K562 (cell line): ENCODE data around the gene PACS1. TPM values are rescaled to one million over a fixed set of nuclear protein-coding genes. Genes with fewer than 3 reads are reported as not detected.

Experiments
- CC2D1A ChIP-seq: fragments of 450-650 bp; IDR thresholded peaks from 2 replicates; pipeline ENCODE4 v1.6.1; 2017; ENCODE audit warnings: mild to moderate bottlenecking
- CHD7 ChIP-seq: fragments of 200-600 bp; sonication (generic); IDR thresholded peaks from one replicate; pipeline ENCODE4 v1.6.1; 2012; ENCODE audit warnings: mild to moderate bottlenecking, low read depth, low read length, inconsistent platforms
- ERF ChIP-seq: fragments of 450-650 bp; formaldehyde crosslinking; IDR thresholded peaks from 2 replicates; pipeline ENCODE4 v1.4.0; 2020; ENCODE audit warnings: mild to moderate bottlenecking, mixed read lengths
- FOXK1 ChIP-seq: sonication (generic); formaldehyde crosslinking; IDR thresholded peaks from 2 replicates; pipeline ENCODE4 v1.8.0; 2022; ENCODE audit warnings: missing genetic modification reagents, mild to moderate bottlenecking, borderline replicate concordance
- KDM5B ChIP-seq: fragments of 200-600 bp; sonication (generic); IDR thresholded peaks from 2 replicates; pipeline ENCODE4 v1.6.1; 2012; ENCODE audit warnings: low read depth, mild to moderate bottlenecking, moderate library complexity, low read length, control low read depth, inconsistent platforms; ENCODE audit not compliant: insufficient replicate concordance
- MCM7 ChIP-seq, 2 experiments: fragments of 450-650 bp; IDR thresholded peaks; 2 replicates each; pipeline ENCODE4 v1.6.1; 2016 to 2018
- RAD21 ChIP-seq, 2 experiments: fragments of 250-450 bp in 1 of 2; fragments of 450-650 bp in 1 of 2; sonication (Bioruptor Pico) in 1 of 2; formaldehyde crosslinking in 1 of 2; IDR thresholded peaks in 1 of 2; conservative IDR thresholded peaks in 1 of 2; 2 replicates each; pipeline versions ENCODE4 v1.4.0 to v1.8.0; 2020 to 2022; ENCODE audit warnings: mild to moderate bottlenecking in 2 of 2, moderate library complexity in 1 of 2
- ZNF398 ChIP-seq: fragments of 250-450 bp; sonication (Bioruptor Pico); IDR thresholded peaks from 2 replicates; pipeline ENCODE4 v1.8.0; 2021; ENCODE audit warnings: moderate library complexity, mild to moderate bottlenecking, inconsistent platforms
- ZNF644 ChIP-seq: fragments of 200-800 bp; sonication (Bioruptor generic); IDR thresholded peaks from 2 replicates; pipeline ENCODE4 v1.6.1; 2016; ENCODE audit warnings: low read depth, missing genetic modification characterization, missing compliant biosample characterization
- polyA plus RNA-seq, 8 experiments: library from polyadenylated mRNA; depleted of rRNA in 4 of 8; stranded (reverse) in 5 of 8; unstranded in 3 of 8; fragments of >200 nt; fragmentation: Nextera tagmentation in 2 of 8; fragmentation: Illumina TruSeq in 1 of 8; extraction: Ambion mirVana in 2 of 8; extraction: Trizol in 1 of 8; gene quantifications; 2 replicates each; pipeline versions ENCODE4 v1.2.1 to v1.2.3, GENCODE V29; 2011 to 2014; ENCODE audit warnings: inconsistent platforms in 1 of 8, missing spikeins in 1 of 8
- total RNA-seq, 7 experiments: library from RNA; depleted of rRNA in 6 of 7; stranded (reverse); fragments of >200 nt in 6 of 7; fragmentation: Illumina TruSeq in 2 of 7; extraction: Trizol in 2 of 7; gene quantifications; 2 replicates each; pipeline versions ENCODE4 v1.2.1 to v1.2.3, GENCODE V29; 2011 to 2021; ENCODE audit warnings: low replicate concordance in 1 of 7
- TF ChIP-seq, protein P1 (sequence below): IDR thresholded peaks from 2 replicates; pipeline ENCODE4 v1.6.1; 2011; ENCODE audit warnings: borderline replicate concordance, low read depth, mild to moderate bottlenecking, moderate library complexity, low read length; ENCODE audit not compliant: insufficient read depth, poor library complexity, severe bottlenecking

The PACS1 gene
- total and polyA plus RNA-seq, 9 of the 15 experiments (the other 6 are each of a cell fraction or from before 2014, with no cell fraction given): 0.34 to 28.1 (median 8.5) TPM

GRCh38 chr11:66288671-66289547 lies 218.8 kb downstream of the PACS1 start, which contains the start of gene YIF1A (continued):
- TF ChIP-seq, protein P1, sequence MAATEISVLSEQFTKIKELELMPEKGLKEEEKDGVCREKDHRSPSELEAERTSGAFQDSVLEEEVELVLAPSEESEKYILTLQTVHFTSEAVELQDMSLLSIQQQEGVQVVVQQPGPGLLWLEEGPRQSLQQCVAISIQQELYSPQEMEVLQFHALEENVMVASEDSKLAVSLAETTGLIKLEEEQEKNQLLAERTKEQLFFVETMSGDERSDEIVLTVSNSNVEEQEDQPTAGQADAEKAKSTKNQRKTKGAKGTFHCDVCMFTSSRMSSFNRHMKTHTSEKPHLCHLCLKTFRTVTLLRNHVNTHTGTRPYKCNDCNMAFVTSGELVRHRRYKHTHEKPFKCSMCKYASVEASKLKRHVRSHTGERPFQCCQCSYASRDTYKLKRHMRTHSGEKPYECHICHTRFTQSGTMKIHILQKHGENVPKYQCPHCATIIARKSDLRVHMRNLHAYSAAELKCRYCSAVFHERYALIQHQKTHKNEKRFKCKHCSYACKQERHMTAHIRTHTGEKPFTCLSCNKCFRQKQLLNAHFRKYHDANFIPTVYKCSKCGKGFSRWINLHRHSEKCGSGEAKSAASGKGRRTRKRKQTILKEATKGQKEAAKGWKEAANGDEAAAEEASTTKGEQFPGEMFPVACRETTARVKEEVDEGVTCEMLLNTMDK: peak; percentile 41
- TF ChIP-seq MCM7 (IDR thresholded peaks at IDR 0.05) (no peak), RAD21 (CRISPR knock-in tag; conservative IDR thresholded peaks at IDR 0.05 in 1 of 2, IDR thresholded peaks at IDR 0.05 in 1 of 2) (no peak; a peak in 1 of 4 replicates), ZNF398 (CRISPR knock-in tag) (no peak), KDM5B (peak; percentile 91), ZNF644 (tag) (no peak), FOXK1 (CRISPR knock-in tag) (no peak), CHD7 (no peak), ERF (no peak), CC2D1A (no peak)
